GM19438 (cell line): ENCODE measurements around the gene TEDDM1.

Source experiments
- ATAC-seq: cut with Tn5 transposase; IDR thresholded peaks from one replicate; pipeline ENCODE4 v1.9.1; 2021; ENCODE audit warnings: low read depth; ENCODE audit not compliant: unreplicated experiment

TEDDM1 gene

DNA sequence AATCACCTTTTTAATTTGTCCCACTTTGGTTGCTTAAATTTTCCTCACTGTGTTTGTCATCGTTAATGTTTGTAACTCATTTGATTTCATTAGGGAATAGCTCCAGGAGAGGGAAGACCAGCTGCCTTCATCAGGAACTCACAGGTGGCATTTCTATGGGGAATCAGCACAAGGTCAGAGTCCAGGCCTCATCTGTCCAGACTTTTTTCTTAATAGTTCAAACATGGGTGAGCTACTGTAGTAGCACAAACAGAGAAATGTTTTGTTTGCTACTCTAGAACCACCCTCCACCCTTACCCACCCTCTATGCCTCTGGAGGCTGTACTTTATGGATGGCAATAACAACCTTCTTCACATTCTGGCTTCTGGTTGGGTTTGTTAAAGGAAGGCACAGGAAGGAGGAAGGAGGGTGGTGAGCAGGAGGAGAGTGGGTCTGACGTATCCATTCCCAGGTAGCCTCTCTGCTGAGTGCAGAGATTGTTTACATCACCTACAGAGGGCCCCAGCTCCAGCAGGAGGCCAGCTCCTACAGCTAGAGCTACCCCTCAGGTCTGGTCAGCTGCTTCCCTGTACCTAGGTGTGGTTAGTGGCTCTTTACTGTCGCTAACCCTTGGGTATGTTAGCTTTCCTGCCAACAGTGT is 8.1 kb upstream of the TEDDM1 start:
- no peak for ATAC-seq

DNA sequence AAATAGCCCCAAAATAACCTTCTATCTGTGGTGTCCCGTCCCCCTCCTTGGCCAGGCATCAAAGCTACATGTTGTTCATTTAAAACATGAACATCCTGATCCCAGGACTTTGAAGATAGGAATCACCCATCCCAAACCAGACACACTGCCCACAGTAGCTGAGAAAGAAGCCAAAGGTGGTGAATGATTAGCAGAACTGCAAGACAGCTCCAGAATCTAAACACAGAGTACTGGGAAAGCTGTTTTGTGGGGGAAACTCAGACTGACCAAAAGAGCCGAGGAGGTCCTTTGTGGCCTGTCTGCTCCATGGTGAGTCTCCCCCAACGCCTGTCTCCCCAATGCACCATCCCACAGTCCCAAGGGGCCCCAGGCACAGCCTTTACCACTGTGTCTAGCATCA is 7.3 kb upstream of the TEDDM1 start:
- ATAC-seq = no peak

DNA sequence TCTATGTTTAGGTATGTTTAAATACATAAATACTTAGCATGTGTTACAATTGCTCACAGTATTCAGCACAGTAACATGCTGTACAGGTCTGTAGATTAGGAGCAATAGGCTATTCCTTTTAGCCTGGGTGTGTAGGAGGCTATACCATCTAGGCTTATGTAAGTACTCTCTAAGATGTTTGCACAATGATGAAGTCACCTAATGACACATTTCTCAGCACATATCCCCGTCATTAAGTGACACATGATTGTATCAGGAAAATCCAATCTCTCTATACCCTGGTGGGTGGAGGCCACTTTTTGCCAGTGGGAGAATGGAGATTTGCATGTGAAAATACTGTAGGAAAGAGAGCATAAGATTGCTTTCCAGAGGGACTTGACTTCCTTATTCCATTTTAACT is 5.5 kb upstream of the TEDDM1 start:
- no peak for ATAC-seq

DNA sequence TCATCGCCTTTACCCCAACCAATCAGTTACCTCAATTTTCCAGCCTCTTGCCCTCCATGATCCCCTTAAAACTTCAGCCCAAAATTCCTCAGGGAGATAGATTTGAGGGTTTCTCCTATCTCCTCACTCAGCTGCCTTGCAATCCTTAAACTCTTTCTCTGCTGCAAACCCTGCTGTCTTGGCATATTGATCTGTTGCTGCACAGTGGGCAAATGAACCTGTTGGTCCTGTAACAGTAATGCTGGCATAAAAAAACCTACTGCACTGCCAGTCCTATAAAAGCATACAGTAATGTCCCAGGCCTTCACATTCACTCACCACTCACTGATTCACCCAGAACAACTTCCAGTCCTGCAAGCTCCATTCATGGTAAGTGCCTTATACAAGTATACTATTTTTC is 5.1 kb upstream of the TEDDM1 start:
- no peak for ATAC-seq

DNA sequence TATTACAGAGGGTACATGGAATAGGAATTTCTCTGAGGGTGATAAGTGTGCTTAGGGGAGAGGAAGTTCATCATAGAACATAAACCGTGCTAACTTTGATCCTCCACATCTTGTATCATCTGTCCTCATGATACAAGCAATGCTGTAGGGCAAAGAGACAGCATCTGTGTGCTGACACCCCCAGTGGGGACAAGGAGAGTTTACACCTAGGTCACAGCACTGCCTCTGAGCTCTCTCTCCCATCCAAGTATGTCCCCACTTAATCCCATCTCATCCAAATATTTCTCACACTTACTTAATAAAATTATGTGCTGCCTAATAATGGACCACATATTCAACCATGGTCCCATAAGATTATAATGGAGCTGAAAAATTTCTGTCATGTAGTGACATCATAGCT is 4.3 kb upstream of the TEDDM1 start:
- no peak for ATAC-seq

DNA sequence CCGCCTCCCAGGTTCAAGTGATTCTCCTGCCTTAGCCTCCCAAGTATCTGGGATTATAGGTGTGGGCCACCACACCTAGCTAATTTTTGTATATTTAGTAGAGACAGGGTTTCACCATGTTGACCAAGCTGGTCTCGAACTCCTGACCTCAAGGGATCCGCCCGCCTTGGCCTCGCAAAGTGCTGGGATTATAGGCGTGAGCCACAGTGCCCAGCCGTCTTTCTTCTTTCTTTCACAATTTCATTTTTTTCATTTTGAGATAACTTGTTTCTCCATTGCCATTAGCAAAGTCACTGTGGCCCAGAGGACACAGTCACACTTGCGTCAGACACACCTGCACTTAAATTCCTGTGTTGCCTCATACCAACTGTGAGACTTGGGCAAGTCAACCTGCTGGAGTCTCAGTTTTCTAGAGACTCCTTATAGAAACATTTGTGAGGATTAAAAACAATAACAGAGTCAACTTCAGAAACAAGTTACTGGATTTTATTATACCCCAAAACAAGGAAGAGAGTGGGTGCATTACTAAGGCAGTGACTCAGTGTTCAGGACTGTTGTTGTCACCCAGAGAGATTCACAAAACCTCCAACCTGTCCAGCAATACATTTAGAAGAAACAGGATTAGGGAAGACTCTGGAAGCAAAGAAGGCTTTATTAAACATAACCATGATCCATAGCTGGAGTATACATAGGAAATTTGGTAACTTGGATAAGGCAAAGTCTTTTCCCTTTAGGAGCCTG is 2.6 kb downstream of the TEDDM1 start:
- ATAC-seq = no peak

DNA sequence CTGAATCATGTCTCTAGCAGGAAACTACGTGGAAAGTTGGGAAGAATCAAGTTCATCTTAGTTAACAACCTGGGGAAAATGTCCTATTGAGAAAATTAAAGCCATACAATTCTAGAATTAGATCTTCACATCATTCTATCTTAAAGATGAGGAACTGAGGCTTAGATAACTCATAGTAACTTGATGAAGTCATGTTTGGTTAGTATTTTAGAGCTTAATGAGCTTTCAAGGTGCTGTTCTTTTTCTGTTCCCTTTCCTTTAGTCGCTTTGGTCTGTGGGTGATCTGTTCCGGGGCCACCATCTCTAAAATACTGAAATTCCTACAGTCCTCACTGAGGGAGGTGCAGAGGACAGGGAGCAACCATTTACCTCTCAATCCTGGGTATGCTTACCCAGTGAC is 4.6 kb downstream of the TEDDM1 start:
- ATAC-seq = no peak

DNA sequence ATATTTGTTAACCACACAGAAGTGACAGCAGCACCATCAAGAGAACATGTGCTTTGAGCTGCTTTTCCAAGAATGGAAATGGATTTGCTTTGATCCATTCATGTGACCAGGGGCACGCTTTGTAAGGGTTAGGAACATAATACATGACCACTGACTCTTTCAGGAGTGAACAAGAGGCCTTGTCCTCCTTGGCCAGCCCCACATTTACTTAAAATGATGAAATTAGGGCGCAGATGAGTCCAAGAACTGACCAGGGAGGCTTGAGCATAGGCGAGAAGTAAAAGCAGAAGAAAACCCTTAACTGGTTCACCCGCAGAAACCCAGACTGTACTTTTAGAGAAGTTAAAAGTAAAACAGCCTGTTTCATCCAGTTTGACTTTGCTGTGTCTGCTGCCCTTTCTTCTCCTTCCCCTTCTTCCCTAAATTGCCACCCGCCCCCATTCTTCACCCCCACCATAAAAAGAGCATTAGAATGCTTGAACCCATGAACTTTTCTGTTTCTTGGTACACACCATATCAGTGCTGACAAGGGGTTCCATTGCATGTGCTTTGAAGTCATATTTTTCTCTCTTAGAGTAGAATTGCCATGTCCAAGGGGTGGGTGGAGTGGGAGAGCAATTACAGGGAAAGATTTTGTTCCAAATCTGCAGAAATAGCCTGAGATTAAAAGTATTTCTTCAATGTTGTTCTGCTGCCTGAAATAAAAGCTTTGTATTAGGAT is 6.3 kb downstream of the TEDDM1 start:
- no peak for ATAC-seq

DNA sequence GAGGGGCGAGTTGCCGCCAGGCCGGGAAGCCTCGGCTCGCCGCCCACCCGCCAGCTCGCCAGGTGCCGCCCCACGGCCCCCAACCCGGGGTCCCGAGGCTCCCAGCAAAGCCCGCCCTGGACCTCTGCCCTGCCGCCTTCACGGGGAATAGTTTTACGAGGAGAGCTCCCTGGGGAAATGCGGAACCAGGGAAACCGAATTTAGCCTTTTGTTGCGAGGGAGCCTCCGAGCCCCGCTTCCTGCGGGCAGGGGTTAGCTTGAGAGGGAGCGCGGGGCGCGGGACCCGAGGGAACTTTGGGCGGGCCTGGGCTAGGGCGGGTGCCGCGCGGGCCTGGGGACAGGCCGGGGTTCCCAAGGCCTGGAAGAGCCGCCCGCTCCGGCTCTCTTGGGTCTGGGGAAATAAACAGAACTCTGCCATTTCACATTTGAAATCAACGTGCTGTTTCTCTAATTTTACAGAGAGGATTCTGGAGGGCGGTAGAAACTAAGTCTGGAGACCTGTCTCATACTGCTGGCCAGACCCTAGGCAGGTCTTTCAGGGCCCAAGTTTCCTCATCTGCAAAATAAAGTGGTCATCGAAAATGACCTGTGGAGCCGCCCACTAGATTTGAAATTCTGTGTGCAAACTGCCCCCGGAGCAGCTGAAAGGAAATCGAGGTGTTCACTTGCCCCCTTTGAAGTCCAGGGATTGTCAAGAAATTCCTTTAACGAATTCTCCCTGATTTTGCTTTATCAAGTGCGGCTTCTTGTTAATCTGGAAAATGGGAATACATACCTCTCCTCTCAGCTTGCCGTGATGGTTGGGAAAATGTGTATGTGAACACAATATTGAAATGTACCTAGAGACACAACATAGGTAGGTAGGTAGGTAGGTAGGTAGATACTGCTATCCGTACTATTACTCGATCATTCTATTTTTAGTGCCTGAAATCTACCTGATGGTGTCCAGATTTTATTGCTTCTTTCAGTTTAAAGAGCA is 8.1 kb downstream of the TEDDM1 start:
- peak; percentile 7 for ATAC-seq

DNA sequence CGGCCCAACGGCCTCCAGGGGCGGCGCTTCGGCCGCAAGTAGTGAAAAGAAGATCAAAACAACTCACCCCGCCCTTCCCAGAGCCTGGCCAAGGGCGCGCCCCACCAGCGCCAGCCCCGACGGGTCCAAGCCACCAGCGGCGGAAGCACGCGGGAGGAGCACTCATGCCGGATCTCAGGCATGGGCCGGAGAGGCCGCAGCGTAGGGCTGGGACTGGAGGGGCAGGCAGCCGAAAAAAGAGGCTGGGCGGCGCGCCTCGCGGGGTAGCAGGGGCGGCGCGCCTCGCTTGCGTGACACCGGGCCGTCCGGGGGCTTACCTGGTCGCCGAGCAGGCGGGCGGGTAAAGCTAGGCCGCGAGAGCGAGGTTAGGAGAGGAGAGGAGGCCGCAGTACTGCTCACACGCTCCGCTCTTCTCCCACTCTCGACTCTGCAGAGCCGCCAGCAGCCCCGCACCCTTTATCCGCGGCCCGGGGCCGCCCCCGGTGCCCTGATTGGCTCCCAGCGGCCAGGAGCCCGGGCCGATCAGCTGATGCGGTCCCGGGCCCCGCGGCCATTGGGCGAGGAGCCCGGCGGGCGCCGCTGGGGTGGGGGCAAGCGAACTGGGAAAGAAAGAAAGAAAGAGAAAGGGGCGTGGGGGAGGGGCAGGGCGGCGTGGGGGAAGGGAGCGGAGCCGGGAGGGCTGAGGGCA is 9.0 kb downstream of the TEDDM1 start, which contains the start of gene GLUL:
Gene GLUL, minus strand, starts transcription at position 429 of the 688 bp plus-strand sequence. CDS start 3,053 bp downstream, outside the sequence.
- ATAC-seq = peak; percentile 65

DNA sequence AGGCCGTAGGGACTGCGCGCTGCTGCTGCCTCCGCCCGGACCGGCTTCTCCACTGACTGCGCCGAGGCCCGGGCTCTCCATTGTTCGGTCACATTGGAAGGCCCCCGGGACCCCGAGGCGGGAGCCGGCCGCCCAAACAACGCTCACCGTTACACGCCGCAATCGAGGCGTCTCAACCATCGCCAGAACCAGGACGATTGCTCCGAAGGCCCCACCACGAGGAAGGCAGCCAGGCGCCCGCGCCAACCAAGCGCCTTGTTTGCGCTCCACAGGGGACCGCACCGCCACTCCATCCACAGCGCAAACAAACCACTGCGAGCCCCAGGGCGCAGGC is 9.5 kb downstream of the TEDDM1 start:
- peak; percentile 7 for ATAC-seq

DNA sequence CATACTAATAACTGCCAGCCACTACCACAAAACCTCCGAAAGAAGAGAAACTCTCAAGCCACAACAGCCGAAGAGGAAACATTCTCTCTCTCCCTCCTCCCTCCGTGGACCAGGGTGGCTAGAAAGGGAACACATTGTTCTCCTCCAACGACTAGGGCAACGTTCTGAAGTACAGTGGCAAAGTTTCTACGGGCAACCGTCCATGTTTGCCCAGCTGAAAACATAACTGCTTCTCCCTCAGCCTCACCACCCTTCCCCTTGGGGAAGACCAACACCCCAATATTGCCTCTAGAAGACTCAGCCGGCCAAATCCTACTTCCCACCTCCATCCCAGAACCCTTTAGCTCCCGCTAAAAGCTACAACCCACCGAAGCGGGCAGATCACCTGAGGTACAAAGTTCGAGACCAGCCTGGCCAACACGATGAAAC is 10.8 kb downstream of the TEDDM1 start:
- ATAC-seq = no peak

DNA sequence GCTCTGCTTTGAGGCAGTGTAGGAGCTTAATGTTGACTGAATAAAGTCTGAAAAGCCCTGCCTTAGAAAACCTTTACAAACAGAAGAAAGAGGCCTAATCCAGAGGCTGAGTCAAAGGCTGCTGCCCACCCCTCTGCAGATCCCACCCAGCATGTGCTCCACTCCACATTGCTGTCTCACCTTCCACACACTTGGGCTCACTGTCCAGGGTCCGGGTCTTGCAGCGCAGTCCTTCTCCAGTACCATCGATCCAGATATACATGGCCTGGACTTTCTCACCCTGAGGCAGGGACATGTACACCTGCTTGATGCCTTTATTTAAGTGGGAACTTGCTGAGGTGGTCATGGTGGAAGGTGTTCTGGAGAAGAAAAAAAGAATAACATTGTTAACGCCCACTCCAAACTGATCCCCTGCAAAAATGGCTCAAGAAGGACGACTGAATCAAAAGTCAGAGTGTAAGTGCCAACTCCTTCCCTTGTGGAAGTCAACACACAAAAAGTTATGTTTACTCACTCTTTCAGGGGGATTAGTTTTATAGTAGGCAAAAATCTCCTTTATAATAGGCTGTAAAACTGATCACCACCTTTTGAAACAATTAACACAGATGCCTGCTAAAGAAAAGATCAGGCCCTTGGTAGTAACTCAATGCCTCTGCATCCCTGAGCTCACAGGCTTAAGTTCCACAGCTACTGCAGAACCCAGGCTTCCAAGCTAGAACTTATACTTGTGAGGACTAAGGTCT is 11.9 kb downstream of the TEDDM1 start:
- no peak for ATAC-seq

DNA sequence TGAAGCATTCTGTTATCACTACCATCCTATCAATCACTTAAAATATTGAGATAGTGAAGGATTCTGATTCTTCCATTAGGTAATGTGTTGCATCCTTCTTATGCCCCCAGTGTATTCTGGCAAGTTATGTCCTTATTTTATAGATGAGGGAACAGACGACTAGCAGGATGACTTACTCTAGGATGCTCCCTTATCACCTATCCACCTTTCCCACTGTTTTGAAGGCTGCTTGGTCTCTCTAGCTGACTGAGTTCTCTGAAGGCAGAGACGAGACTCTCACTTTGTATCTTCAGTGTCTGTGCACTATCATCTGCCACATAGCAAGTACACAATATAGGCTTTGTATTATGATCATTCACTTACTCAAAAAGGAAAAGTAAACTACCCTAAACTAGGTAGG is 12.9 kb downstream of the TEDDM1 start:
- no peak for ATAC-seq

DNA sequence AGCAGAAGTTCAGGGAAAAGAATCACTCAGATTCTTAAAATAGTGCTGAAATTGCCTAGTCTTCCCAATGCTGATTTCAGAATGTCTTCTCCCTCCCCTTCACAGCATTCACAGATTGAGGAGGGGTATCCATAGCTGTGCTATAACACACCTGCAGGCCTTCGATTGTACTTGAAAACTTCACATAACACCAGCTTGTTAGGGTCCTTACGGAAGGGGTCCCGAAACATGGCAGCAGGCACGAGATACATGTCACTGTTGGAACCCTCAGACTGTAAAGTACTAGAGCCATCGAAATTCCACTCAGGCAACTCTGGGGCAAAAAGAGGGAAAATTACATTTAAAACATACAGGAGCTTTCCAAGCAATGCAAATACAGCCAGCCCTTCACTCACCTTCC is 13.5 kb downstream of the TEDDM1 start:
- ATAC-seq = no peak

DNA sequence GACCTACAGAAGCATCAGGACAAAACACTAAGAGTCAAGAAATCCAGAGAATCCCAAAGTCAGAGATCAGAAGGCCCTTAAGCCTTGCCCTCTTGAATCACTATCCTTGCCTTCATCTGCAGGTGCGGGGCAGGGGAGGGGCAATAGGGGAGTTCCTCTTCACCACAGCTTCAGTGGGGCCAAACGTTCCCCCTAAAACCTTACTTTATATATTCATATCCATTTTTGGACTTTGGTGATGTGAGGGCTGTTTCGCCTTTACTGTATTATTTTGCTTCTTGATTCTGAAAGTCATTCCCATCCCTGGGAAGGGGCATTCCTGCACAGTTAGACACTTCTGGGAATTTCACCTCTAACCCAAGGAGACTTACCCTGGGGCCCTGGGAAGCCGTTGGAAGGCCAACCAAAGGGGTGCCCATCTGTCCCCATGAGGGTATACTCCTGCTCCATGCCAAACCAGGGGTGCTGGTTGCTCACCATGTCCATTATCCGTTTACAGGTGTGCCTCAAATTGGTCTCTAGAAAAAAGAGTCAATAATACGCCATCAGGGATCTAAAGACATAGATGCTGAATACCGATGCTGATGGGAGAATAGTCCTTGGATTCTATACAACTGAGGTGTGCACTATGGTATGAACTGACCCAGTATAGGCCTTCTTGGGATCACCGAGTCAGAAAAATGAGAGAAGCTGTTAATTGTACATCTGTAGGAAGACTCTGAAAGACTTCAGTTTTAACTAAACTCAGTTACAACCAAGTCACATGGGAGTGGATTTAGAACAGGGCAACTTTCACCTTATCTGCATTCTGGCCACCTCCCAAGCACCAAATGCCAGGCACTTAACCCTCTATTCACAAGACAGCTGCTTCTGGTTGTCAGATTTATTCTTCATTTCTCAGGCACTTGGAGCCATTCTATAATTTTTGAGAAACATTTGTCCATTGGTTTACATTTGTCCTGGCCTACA is 14.3 kb downstream of the TEDDM1 start:
- no peak for ATAC-seq

DNA sequence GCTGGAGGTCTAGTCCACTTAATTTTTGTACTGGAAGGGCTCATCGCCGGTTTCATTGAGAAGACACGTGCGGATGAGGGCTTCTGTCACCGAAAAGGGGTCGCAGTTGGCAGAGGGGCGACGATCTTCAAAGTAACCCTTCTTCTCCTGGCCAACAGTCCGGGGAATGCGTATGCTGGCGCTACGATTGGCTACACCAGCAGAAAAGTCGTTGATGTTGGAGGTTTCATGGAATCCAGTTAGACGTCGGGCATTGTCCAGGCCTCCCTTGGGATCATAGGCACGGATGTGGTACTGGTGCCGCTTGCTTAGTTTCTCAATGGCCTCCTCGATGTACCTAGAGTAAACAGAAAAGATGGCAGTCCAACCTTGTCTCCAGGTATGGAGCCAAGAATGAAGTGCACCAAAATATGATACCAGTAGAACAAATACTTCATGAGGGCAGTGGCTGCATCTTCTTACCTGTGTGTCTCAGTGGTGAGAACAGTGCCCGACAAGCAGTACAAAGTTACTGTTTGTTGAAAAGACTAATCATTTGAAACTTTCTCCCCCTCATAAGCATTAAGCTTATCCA is 16.0 kb downstream of the TEDDM1 start:
- ATAC-seq = no peak

DNA sequence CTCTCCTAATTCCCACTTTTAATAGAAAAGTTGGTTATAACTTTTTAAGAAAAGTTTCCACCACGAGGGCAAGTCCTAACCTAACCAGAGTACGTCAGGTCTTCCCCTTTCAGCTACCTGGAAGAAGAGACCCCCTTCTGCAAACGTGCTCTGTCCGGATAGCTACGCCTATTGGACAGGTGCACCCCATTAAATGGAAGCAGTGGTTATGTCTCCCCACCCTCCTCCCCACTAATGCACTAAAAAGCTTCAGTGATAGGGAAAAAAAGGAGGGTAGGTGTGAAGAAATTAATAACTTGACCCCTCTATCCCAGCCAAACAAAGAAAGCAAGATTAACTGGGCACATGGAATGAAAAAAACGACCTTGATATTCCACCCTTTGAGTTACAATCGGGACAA is 16.5 kb downstream of the TEDDM1 start:
- ATAC-seq = no peak
